ENCODE results near the gene DES. TPM values are rescaled to one million over a fixed set of nuclear protein-coding genes. Genes with fewer than 3 reads are reported as not detected.

Gene DES
- total RNA-seq, 4 donors from 2014 or later = 82.0 to 574 (median 112) TPM

GRCh38 chr2:219449609-219450008, 31.4 kb downstream of the DES start:
- peaks cover 0 to 5% (median 0%) of the 10 kb centered on the region in 4 donors for H3K9me3 ChIP-seq
- no peak for DNase-seq
- no peaks in the 10 kb centered on the region for H3K36me3 ChIP-seq
- H3K27me3 ChIP-seq = peaks cover 0 to 13% of the 10 kb centered on the region in 2 donors
- TF ChIP-seq, protein P1, sequence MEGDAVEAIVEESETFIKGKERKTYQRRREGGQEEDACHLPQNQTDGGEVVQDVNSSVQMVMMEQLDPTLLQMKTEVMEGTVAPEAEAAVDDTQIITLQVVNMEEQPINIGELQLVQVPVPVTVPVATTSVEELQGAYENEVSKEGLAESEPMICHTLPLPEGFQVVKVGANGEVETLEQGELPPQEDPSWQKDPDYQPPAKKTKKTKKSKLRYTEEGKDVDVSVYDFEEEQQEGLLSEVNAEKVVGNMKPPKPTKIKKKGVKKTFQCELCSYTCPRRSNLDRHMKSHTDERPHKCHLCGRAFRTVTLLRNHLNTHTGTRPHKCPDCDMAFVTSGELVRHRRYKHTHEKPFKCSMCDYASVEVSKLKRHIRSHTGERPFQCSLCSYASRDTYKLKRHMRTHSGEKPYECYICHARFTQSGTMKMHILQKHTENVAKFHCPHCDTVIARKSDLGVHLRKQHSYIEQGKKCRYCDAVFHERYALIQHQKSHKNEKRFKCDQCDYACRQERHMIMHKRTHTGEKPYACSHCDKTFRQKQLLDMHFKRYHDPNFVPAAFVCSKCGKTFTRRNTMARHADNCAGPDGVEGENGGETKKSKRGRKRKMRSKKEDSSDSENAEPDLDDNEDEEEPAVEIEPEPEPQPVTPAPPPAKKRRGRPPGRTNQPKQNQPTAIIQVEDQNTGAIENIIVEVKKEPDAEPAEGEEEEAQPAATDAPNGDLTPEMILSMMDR (IDR thresholded peaks at IDR 0.05) = no peak
- no peak for TF ChIP-seq POLR2A (IDR thresholded peaks at IDR 0.05)
- H3K4me1 ChIP-seq = peaks cover 0 to 11% (median 0%) of the 10 kb centered on the region in 4 donors
- H3K27ac ChIP-seq = peak overlapping the region in 1 of 4 donors; percentile 86
- H3K4me3 ChIP-seq = no peak overlapping the region

DNA sequence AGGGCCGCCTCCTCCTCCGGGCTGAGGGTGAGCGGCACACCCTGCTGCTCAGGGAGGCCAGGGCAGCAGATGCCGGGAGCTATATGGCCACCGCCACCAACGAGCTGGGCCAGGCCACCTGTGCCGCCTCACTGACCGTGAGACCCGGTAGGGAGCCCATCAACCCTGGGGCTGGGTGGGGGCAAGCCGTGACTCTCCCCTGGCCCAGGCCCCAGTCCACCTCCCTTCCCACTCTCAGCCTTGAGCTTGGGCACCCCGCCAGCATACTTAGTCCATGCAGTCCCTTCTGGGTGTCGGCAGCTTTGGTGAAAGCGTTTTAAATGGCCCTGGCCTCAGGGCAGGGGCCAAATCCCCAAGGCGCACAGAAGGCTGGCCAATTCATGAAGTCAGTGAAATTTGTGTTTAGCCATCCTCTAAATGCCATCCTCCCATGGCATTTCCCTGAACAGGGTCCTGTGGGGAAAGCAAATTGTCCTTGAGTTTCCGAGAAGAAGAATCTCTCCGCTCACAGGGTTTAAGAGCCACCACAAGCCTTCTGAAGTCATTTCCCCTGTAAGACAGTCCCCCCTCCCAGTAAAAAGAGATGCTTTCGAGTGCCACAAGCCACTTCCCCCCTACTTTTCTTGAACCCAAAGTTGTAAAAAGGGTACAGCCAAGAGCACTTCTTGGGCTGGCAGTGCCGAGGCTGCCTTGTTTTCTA, 33.6 kb downstream of the DES start:
- peaks cover 0 to 5% (median 0%) of the 10 kb centered on the region in 4 donors for H3K9me3 ChIP-seq
- H3K36me3 ChIP-seq = no peaks in the 10 kb centered on the region
- TF ChIP-seq, protein P1 (IDR thresholded peaks at IDR 0.05) = no peak
- no peak for TF ChIP-seq POLR2A (IDR thresholded peaks at IDR 0.05)
- peaks cover 0 to 13% of the 10 kb centered on the region in 2 donors for H3K27me3 ChIP-seq
- DNase-seq = no peak
- H3K27ac ChIP-seq = peak overlapping the region in 3 of 4 donors; percentile 17 to 87 (median 57)
- H3K4me3 ChIP-seq = no peak overlapping the region
- H3K4me1 ChIP-seq = peaks cover 0 to 11% (median 0%) of the 10 kb centered on the region in 4 donors

- TF ChIP-seq, protein P1 (IDR thresholded peaks at IDR 0.05) = no peak
- TF ChIP-seq POLR2A (IDR thresholded peaks at IDR 0.05) = no peak
- DNase-seq = no peak
- H3K9me3 ChIP-seq = peaks cover 0 to 5% (median 0%) of the 10 kb centered on the region in 4 donors
- no peaks in the 10 kb centered on the region for H3K36me3 ChIP-seq
- H3K4me1 ChIP-seq = peaks cover 0 to 11% (median 0%) of the 10 kb centered on the region in 4 donors
- H3K4me3 ChIP-seq = no peak overlapping the region
- H3K27me3 ChIP-seq = peaks cover 0 to 12% of the 10 kb centered on the region in 2 donors
- H3K27ac ChIP-seq = peak overlapping the region in 3 of 4 donors; percentile 17 to 87 (median 57)
These were observed 34.5 kb downstream of the DES start for GRCh38 chr2:219452361-219453317.

DNA sequence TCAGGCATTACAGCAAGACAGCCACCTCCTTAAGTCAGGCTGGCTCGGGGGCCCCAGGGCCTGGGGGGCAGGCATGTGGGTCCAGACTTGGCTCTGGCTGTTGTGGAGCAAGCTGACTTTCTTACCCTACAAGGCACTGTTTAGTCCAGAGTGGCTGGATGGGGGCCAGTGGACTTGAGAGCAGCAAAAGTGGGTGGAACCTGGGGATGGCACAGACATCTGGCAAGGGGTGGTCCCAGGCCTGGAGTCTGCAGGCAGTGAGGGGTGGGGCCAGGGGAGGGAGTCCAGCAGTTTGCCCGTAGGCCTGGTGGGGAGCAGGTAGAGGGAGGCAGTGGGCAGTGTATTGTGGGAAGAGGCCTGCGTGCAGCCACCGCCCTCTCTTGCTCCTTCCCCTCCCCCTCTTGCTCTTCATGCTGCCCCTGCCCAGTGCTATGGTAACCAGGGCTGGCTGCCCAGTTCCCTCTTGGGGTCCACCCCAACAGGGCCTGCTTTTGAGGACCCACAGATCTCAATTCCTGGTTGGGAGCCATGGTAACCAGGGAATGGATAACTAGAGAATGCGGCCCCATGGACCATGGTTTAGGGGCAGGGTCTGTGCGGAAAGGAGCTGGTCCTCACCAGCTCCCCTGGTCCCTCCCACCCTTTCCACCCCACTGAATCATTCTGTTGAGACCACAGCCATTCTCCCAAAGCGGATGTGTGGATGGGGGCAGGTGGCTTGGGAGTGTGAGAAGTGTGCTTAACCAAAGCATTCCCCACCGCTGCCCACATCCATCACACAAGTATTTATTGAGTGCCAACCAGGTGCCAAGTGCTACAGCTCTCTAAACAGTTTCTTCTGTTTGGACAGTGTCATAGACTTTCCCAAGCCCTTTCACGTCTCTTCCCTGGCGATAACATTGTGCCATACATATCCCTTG, 35.8 kb downstream of the DES start:
- Histone ChIP-seq H3K9me3 (no peaks in the 10 kb centered on the region), H3K27ac (peak overlapping the region in 2 of 4 donors; percentile 57 to 87), H3K4me3 (no peak overlapping the region), H3K4me1 (peaks cover 0 to 4% (median 0%) of the 10 kb centered on the region in 4 donors), H3K36me3 (no peaks in the 10 kb centered on the region), H3K27me3 (no peaks in the 10 kb centered on the region)
- TF ChIP-seq, protein P1 (IDR thresholded peaks at IDR 0.05) = no peak
- no peak for TF ChIP-seq POLR2A (IDR thresholded peaks at IDR 0.05)
- no peak for DNase-seq

DNA sequence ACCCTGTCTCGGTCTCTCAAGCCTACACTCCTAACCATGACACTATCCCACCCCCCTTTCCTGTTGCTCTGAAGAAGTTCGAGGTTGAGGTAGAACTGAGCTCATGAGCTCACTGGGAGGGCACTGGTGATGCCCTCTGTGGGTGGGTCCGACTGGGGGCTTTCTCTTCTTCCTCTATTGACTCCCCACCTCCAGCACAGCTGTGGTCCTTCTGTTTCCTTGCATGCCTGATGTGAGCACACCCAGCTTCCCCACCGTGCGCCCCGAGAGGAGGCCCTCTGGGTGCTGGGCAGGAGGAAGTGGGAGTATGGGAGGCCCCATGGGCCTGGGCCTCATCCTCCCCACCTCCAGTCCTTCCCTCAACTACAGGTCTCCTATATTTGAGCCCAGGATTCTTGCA, 37.4 kb downstream of the DES start:
- Histone ChIP-seq H3K9me3 (no peaks in the 10 kb centered on the region), H3K4me3 (no peak overlapping the region), H3K4me1 (no peaks in the 10 kb centered on the region), H3K27ac (no peak overlapping the region), H3K36me3 (no peaks in the 10 kb centered on the region), H3K27me3 (no peaks in the 10 kb centered on the region)
- DNase-seq = no peak
- TF ChIP-seq, protein P1 (IDR thresholded peaks at IDR 0.05) = no peak
- no peak for TF ChIP-seq POLR2A (IDR thresholded peaks at IDR 0.05)

All from Peyer's patch (tissue), 4 donors.